Hindlimb muscle (tissue), 1 donor: ENCODE measurements around the gene THSD8. TPM values are rescaled to one million over a fixed set of nuclear protein-coding genes. Genes with fewer than 3 reads are reported as not detected.

ENCODE experiments used
- DNase-seq: peaks from one replicate; pipeline ENCODE4 v3.0.0-alpha.2; 2013
- polyA plus RNA-seq: library from polyadenylated mRNA; unstranded; fragments of 120-200 nt; gene quantifications from one replicate; pipeline ENCODE4 v1.2.1, GENCODE V29; 2013; ENCODE audit not compliant: insufficient read length

THSD8 gene
- 2.2 TPM for polyA plus RNA-seq

GRCh38 chr19:12801466-12802266 is at the start of gene THSD8, which contains the start of gene PRDX2:
THSD8 (plus strand) TSS chr19:12802069; CDS start chr19:12802072, 3 bp downstream.
PRDX2 (minus strand) TSS chr19:12801800; CDS start chr19:12801261, 539 bp downstream.
- DNase-seq: peak; percentile 85

GRCh38 chr19:12754465-12755196 is 47.2 kb upstream of the THSD8 start:
- DNase-seq: no peak

- no peak for DNase-seq
Measured at GRCh38 chr19:12756150-12756883, 45.6 kb upstream of the THSD8 start.

- DNase-seq: peak; percentile 80
Measured at GRCh38 chr19:12757544-12758274, 44.2 kb upstream of the THSD8 start.

GRCh38 chr19:12759686-12760085 is 42.2 kb upstream of the THSD8 start:
- DNase-seq: no peak

- DNase-seq: no peak
Measured at GRCh38 chr19:12763100-12763499, 38.8 kb upstream of the THSD8 start.

- no peak for DNase-seq
Measured at GRCh38 chr19:12764698-12765097, 37.2 kb upstream of the THSD8 start.

GRCh38 chr19:12766051-12766521 is 35.8 kb upstream of the THSD8 start:
- DNase-seq: peak; percentile 75

- no peak for DNase-seq
Measured at GRCh38 chr19:12767150-12767549, 34.7 kb upstream of the THSD8 start.

GRCh38 chr19:12767666-12768065 is 34.2 kb upstream of the THSD8 start:
- no peak for DNase-seq

GRCh38 chr19:12769689-12770088 is 32.2 kb upstream of the THSD8 start:
- DNase-seq: no peak

- DNase-seq: no peak
Measured at GRCh38 chr19:12770922-12771321, 30.9 kb upstream of the THSD8 start.

- no peak for DNase-seq
Measured at GRCh38 chr19:12772323-12772722, 29.5 kb upstream of the THSD8 start.

GRCh38 chr19:12773571-12773970 is 28.3 kb upstream of the THSD8 start:
- DNase-seq: no peak

- DNase-seq: no peak
Measured at GRCh38 chr19:12774588-12775555, 27.0 kb upstream of the THSD8 start, which contains the start of gene HOOK2. HOOK2 (minus strand) TSS chr19:12775552; CDS start chr19:12775449, 103 bp downstream.

- peak; percentile 87 for DNase-seq
Measured at GRCh38 chr19:12777217-12778016, 24.5 kb upstream of the THSD8 start.

GRCh38 chr19:12778017-12778904 is 23.6 kb upstream of the THSD8 start:
- no peak for DNase-seq

- DNase-seq: no peak
Measured at GRCh38 chr19:12778905-12779161, 23.0 kb upstream of the THSD8 start.
